Cerebellar nuclear complex (tissue), 1 donor: ENCODE measurements around the gene GSN.
"Not testable (repeated sequence)": the region's sequence is repeated elsewhere in the genome, so short reads cannot be mapped to it uniquely, and the experiment has no call there.

Experiments used
- DNase-seq, 2 experiments: peaks; one replicate each; lab custom pipeline; 2025; lab: John Stamatoyannopoulos, UW

The GSN gene

DNA sequence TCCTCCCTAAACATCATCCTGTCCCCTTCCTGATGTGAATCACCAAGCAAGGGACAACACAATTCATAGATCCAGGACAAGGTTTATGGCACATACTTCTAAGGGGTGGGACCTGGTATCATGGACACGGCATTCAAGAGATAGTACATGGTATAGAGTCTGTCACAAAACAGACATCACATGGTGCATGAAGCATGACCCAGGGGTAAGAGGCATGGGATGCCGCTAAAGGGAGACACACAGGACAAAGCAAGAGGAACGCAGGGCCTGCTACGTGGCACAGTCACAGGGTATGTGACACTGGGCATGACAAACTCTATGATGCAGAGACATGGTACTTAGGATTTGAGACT lies 20.7 kb downstream of the GSN start:
- no peak for DNase-seq

DNA sequence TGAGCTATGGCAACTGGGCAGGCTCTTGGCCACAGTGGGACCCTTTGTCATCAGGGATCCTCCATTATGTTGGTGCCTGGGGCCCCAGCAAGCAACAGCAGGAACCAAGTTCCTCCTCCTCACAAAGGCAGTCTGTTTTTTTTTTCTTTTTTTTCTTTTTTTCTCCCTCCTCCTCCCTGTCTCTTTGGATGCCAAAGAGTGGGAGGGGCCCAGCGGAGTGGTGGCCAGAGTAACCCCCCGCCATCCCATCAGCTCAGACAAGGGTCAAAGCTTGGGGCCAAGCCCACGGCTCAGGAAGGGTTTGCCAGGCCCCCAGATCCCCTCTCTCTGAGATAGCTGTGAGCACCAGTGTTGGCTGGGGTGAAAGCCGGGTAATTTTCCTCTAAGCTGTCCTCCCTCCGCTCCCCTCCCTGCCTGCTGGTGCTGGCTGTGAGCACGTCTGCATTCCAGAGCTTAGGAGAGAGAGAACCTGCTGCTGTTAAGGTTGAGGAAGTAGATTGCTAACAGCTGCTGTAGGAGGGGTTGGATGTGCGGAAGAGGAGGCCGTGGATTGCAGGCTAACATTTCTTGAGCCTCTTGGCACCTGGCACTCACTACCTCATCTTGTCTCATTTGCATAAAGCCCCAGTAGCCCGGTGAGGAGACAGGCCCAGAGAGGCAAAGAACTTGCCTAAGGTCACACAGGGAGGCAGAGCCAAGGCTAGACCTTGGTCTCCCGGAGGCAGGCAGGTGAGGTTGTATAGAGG lies 21.2 kb downstream of the GSN start:
- DNase-seq = no peak

DNA sequence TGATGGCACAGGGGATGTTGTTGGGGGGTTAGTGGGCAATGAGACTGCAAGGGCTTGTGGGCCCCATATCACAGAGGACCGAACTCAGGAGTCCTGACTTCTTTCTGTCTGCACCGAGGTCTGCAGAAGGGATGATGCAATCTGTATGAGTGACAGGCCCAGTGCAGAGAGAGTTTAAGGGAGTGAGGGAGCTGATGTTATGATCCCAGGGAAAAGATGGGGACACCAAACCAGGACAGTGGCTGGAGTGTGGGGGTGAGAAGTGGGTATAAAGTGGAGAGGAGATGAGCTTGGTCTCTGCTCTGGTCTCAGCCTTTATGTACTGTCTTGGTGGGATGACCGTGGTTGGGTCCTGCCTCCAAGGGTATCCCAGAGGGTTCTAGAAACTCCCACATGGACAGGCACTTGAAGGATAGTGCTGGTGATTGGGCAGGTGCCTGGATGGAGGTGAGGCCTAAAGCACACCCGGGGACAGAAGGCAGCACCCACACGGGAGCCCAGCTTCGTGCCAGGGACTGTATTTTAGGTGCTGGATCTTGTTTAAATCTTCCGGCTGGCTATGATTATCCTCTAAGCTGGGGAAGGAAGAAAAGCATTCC lies 21.9 kb downstream of the GSN start:
- DNase-seq = no peak

DNA sequence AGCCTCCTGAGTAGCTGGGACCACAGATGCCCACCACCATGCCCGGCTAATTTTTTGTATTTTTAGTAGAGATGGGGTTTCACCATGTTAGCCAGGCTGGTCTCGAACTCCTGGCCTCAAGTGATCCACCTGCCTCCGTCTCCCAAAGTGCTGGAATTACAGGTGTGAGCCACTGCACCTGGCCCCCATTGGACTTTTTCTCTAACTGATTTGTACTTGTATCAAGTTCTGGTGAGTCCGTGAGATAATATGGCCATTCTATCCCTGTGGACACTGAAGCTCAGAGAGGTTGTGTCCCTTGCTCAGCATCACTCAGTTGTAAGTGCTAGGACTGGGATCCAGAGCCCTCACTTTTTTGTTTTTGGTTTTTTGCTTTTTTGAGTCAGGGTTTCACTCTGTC lies 23.6 kb downstream of the GSN start:
- not testable (repeated sequence) for DNase-seq

DNA sequence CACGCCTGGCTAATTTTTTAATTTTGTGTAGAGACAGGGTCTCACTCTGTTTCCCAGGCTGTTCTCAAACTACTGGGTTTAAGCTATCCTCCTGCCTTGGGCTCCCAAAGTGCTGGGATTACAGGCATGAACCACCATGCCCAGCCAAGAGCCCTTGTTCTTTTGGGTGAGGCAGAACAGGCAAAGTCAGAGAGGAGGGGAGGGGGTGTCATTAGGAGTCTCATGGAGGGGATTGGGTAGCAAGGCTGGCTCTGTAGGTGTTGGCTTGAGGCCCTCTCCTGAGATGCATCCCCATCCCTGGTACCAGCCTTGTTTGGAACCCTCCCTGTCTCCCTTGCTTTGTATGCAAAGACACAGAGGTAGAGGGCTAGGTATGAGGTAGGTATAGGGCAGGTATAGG lies 24.1 kb downstream of the GSN start:
- no peak for DNase-seq

DNA sequence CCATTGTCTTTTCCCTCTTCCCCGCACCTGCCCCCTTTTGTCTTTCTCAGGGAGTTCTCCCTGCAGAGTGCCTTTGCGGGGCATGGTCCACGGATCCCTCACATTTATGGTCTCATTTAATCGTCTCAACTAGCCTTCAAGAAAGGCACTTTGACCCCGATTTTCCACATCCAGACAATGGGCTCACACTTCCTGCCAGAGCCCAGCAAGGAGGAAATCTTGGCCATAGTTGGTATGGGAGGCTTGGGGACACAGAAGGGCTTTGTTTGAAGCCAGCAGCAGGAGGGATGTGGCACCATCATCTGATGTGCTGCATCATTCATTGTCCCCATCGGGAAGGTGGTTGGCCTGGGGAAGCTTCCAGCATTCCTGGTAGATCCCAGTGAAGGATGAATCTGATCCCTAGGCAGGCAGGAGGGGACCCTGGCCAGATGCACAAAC lies 24.9 kb downstream of the GSN start:
- DNase-seq = no peak

DNA sequence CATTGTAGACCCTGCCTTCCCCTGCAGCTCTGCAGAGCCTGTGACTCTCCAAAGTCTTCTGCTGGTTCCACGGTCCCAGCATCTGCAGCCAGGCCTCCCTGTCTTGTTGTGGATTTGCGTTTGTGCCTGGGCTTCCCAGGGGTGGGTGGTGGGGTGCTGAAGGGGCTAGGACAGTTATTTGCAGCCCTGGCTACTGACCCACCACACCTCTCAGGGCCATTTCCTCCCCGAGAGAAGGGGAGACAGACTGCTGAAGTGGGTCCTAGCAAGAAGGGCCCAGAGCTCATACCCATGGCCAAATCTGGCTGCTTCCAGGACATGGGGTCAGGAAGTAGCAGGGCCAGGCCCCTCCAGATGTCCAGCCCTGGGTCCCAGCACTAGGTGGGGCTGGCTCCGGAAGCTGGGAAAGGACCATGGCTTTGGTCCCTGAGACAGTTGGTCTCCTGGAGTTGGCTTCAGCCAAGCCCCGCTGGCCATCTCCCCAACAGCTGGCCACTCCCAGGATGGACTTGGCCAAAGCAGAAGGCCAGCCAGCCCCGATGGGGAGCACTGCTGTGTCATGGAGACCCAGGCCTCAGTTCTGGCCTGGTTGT lies 26.3 kb downstream of the GSN start:
- no peak for DNase-seq

DNA sequence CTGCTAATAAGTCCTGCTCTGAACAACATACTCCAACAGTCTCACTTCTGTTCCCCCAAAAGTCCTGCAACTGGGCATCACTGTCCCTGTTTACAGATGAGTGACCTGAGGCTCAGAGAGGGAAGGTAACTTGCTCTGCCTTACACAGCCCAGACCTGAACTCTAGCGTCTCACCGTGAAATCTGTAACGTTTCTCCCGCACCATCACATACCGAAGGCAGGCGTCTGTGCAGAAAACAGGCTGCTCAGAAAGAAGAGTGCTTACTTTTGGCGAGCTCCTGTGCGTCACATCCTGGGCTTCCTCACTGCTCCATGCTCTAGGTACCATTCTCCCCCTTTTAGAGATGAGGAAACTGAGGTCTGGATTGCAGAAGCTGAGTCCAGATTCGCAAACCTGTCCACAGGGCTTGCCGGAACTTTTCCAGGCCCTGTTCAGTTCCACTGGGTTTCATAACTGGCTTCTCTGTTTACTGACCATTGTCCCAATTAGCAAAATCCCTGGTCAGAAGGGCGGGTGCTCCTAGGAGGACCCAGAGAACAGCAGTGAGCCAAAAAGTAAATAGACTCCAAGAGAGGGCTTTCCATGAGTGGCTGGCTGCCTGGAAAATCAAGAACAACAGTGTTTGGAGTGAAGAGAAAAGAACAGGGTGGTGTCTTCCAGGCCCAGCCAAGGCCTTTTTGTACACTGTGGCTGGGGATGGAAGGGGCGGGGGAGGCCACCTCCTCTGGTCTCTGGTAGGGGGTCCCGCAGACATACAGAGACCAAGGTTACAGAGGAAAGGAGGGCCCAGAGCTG lies 27.1 kb downstream of the GSN start:
- no peak for DNase-seq

DNA sequence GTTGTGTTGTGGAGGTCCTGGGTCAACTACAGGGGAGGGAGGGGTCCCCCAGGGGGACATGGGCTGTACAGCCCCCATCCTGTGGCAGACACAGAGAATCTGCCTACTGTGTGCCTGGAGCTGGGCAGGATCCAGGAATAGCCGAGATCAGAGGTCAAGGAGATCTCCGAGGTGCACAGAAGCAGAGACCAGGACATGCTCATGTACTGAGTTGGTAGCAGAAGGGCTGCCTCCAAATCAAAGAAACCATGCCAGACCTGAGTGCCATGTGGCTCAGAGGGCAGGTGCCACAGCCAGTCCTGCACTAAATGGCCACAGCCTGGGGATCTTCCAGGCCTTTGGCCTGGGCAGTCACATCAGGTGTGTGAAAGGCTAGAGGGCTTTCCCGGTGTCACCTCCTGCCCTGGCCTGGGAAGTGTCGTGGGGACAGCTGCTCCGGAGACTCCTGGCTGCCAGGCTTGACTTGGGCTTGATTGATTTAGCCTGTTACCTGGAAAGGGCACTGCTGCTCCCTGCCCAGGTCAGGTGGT lies 27.8 kb downstream of the GSN start:
- DNase-seq = no peak

DNA sequence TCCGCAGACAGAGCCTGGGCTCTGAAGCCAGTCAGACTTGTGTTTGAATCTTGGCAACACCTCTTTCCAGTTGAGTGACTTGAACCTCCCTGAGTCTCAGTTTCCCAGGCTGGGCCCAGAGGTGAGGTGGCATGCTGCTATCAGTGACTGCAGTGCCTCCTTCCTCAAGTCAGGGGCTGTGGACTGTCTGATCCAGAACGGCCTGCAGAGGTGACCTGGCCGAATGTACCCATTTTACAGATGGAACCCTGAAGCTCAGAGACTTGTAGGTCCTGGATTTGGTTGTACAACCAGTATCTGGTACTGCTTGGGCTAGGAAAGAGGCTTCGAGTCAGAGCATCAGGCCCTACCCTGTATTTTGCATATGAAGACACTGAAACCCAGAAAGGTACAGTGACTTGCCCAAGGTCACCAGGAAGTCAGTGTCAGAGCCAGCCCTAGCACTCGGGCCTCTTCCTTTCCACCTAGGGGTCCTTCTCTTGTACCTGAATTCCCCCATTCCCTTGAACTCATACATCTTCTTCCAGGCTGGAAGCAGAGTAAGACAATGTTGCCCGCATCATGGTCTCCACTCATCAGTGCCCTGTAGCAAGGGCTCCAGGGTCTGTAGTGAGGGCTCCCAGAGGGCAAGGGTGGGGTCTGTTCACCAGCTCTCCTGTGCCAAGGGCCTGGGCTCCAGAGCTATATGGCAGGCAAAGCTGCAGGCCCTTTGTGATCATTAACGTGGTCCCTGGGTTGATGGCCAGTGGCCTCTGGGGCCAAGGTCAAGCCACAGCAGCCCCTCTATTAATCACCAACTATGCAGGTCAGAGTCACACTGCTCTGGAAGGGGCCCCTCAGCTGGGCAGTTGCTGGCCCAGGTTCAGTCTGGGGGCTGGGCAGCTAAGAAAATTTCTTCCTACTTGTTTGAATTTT lies 28.5 kb downstream of the GSN start:
- no peak for DNase-seq

DNA sequence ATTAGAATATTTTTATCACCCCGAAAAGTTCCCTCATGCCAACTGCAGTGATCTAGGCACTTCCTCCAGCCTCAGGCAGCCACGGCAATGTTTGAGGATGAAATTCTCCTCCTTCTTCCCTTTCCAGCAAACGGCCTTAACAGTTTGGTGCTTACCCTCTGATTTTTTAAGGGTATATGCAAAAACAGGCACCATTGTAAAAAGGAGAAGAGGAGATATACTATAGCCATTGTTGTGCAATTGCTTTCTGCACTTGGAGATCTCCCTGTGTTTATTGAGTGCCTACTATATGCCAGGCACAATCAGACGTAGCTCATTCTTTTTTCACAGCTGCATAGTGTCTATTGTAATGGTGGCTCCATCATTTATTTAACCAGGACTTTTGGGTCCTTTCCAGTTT lies 29.4 kb downstream of the GSN start:
- no peak for DNase-seq

DNA sequence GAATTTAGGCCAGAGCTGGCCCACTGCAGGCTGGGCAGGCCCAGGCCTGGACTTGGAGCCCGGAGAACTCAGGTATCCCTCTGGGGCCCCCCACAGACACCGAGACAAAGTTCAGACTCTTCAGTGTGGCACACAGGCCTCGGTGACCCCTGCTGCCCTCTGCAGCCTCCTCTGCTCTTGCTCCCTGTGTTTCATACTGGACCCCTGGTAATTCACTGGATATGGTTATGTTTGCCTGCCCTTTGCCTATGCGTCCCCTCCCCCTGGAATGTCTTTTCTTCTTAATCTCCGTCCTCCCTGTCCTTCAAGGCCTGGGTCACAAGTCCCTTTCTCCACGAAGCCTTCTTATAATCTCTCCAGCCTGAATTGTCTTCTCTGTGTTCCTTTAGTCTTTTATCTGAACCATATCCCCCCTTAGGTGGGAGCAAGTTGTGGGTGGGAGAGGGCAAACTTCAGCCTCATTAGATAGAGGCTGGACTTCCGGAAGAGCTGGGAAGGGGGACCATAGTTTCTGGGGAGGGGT lies 30.1 kb downstream of the GSN start:
- DNase-seq = no peak

DNA sequence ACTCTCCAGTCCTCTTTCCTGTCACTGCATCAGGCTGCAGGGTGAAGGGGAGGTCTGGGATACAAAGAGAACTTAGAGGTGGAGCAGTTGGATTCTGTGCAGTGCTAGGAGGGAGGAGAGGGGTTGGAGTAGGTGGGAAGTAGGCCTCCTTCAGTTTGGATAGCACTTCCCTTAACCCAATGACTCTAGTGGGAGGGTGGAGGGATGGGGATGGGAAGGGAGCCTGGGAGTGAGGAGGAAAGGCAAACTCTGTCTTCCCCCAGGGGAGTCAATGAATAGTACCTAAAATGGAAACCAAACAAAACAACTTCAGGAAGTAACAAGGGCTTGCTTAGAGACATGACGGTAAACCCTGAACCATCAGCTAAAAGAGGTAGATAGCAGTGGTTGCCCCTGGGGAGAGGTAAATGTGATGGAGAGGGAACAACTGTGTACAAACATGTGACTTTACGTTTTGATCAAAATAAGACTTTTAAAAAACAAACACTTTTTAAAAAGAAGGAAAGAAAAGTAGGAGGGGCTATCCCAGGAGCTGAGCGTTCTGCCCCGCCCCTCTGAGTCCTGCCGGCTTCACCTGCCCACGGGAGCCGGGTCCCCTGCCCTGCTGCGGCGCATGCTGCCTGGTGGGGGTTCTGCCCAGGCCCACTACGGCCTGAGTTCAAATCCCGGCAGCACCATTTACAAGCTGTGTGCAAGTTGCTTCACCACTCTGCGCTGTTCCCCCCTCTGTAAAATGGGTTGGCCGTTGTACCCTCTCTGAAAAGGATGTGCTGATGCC lies 30.9 kb downstream of the GSN start:
- DNase-seq = no peak

DNA sequence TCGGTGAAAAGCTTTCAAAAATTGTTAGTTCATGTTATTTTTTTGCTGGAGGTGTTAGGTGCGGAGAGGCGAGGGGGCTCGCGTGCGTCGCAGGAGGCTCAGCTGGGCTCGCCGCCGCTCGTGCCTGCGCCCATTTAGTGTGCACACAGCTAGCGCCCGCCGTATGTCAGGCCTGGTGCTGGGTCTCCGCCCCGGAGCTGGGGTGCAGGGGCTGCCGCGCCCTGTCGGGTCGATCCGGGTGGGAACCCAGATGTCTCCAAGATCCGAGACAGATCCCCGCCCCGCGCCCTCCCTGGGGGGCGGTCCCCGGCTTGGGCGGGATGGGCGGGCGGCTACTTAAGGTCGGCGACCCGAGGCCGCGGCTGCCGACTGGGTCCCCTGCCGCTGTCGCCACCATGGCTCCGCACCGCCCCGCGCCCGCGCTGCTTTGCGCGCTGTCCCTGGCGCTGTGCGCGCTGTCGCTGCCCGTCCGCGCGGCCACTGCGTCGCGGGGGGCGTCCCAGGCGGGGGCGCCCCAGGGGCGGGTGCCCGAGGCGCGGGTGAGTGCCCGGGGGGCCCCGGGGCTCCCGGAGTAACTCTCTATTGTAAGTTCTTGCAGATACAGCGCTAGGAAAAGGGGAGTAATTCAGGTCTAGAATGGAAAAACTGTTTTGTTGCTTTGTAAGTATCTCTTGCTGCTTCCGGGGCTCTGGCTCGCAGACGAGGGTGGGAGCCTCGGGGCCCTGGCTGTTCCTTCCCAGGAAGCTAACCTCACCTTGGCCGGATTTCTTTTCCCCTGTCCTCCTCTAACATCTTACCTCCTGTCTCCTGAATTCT lies 31.7 kb downstream of the GSN start:
- DNase-seq = no peak

DNA sequence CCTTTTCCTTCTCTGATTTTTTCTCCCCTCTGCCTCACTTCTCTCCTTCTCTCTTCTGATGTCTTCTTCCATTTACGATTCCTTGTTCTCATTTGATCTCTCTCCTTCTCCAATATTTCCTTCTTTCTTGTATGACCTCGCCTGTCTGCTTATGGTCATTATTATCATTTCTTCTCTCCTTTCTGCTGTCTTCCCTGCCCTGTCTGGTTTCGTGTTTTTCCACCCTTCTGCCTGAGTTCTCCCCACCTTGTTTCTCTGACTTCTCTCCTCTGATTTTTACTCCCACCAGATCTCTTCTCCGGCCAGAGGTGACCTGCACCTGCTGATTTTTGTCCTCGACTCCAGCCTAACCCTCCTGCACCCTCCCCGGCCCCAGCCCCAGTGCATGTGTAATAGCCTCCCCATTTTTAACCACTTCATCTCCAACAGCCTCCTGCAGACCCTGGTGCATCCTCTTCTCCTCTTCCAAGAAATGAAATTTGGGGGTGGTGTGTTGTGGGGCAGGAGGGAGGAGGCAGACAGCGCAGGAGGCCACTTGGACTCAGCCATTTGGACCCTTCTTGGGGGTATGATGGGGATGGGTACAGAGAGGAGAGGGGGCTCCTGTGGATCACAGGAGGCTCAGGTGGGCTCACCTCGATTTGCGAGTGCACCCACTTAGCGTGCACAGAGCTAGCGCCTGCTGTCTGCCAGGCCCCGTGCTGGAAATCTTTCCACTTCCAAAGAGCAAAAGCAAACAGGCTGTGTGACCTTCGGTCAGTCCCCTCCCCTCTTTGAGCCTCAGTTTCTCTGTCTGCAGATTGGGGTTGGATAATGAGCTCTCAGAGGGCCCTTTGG lies 32.5 kb downstream of the GSN start:
- DNase-seq = no peak

DNA sequence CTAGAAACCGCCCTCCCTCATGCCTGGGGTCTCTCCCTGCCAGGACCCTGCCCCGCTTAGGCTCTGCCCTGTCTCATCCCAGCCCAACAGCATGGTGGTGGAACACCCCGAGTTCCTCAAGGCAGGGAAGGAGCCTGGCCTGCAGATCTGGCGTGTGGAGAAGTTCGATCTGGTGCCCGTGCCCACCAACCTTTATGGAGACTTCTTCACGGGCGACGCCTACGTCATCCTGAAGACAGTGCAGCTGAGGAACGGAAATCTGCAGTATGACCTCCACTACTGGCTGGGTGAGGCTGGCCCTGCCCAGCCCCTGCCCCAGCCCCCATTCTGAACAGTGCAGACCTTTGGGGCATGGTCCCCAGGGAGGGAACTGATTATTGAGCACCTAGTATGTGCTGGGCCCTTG lies 33.9 kb downstream of the GSN start:
- no peak for DNase-seq

DNA sequence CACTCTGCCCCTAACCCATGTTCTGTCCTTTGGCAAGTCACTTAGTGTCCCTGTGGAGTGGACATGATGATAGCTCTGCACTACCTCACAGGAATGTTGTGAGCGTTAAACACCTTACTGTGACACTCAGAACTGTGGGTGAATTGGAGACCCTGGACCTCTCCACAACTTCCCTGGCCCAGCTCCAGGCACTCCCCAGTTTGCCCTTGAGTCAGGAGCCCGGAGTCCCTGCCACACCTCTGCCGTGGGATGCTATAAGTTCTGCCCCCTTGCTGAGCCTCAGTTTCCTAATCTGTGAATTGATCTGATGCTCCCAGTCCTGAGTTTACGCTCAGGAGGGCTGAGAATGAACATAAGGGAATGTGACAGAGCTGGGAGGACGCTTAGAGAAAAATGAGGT lies 34.4 kb downstream of the GSN start:
- DNase-seq = no peak

DNA sequence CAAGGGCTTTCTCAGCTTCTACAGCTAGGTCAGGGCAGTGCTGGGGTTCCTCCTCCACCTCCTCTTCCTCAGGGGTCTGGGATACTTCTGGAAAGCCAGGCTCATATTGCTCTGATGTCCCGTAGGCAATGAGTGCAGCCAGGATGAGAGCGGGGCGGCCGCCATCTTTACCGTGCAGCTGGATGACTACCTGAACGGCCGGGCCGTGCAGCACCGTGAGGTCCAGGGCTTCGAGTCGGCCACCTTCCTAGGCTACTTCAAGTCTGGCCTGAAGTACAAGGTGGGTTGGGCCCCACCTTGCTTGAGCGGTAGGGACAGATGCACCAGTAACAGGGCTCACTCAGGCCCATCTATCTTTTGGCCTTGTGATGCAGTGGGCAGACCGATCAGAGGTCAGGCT lies 34.8 kb downstream of the GSN start:
- no peak for DNase-seq
